ENCODE data around the gene DMRTB1.

Gene DMRTB1

GRCh38 chr1:53465023-53465957 is 6.1 kb downstream of the DMRTB1 start:
- DNase-seq = no peak

GRCh38 chr1:53467391-53467790 is 8.2 kb downstream of the DMRTB1 start:
- DNase-seq = no peak

GRCh38 chr1:53468374-53468773 is 9.2 kb downstream of the DMRTB1 start:
- DNase-seq = no peak

GRCh38 chr1:53469373-53469772 is 10.2 kb downstream of the DMRTB1 start:
- no peak for DNase-seq

DNA sequence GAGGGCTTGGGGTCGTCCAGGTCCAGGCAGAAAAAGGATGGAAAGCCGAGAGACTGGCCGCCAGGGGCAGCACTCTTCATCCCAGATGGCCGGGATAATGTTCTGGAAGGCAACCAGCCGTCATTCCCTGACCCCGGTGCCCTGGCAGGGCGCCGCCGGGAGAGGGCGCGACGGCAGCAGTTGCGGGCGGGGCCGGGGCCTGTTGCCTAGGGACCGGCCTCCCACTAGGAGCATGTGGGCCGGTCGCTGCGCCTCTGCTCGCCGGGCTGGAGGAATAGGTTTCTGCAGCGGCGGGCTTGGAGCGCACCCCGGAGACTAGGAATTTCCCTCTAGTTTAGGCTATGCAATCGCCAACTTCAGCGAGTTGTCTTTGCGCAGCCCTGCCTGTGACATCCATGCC is 11.0 kb downstream of the DMRTB1 start:
- no peak for DNase-seq

- no peak for DNase-seq
Observed at GRCh38 chr1:53470584-53470983, 11.4 kb downstream of the DMRTB1 start.

DNA sequence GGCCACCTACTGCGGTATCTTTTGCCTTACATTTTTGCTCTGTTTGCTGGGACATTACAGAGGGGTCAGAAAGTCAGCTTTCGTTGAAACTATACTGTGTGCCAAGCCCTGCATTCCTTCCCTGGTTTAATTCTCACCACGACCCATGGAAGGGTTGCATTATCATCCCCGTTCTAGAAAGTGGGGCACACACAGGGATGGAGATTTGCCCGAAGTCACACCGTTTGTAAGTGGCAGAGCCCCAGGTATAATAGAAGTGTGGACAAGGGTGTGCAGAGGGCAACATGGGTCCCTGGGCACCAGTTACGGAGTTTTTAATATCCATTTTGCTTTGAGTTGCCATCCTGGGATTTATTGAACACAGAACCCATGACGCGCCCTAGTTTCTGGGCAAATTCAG is 11.8 kb downstream of the DMRTB1 start:
- no peak for DNase-seq

DNA sequence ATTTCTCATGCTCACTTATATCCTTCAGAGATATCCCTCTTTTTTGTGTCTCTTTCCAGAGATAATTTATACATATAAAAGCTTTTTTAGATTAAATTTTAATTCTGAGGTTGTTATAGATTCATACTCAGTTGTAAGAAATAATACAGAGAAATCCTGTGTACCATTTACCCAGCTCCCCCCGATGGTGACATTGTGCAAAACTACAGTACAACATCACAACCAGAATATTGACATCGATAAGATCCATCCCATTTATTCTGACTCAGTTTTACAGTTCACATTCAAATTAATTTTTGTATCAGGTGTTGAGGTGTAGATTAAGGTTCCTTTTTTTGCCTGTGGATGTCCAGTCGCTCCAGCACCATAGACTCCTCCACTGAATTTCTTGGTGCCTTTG is 14.3 kb downstream of the DMRTB1 start:
- DNase-seq = peak; percentile 14

- DNase-seq = no peak
Observed at GRCh38 chr1:53475664-53476063, 16.5 kb downstream of the DMRTB1 start.

GRCh38 chr1:53476579-53476978 is 17.4 kb downstream of the DMRTB1 start:
- no peak for DNase-seq

DNA sequence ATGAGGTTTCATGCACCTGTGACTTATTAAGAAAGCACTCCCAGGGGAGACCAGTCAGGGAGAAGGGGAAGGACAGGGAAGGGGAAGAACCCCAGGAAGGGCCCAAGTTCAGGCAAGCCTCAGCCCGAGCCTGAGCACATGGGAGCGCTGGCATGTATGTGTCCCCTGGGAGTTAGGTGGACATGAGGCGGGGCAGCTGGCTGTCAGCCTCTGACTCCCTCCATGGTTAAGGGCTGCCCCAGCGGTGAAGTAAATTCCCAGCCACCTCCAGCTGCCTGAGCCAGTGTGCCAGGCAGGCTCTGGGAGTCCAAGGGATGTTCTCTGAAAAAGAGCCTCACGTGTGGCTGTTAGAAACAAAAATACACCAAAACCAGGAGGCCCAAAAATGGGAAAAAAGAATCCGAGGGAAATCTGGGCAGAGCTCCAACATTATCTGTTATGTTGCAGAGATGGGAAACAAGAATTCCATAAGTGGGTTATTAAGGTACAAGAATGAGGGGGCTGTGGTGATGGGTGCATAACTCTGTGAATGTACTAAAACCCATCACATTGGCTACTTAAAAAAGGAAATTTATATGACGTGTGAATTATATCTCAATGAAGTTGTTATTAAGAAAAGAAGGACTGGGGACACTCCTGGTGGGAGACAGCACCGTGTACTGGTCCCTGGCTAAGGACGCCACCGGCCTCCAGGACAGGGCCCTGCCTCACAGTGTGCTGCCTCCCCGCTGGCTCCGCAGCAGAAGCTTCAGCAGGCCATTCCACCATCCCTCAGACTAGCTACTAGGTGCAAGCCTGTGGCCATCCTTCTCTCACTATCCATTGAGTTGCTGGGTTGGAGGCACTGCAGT is 18.7 kb downstream of the DMRTB1 start:
- no peak for DNase-seq

- no peak for DNase-seq
Observed at GRCh38 chr1:53478502-53478818, 19.3 kb downstream of the DMRTB1 start.

DNA sequence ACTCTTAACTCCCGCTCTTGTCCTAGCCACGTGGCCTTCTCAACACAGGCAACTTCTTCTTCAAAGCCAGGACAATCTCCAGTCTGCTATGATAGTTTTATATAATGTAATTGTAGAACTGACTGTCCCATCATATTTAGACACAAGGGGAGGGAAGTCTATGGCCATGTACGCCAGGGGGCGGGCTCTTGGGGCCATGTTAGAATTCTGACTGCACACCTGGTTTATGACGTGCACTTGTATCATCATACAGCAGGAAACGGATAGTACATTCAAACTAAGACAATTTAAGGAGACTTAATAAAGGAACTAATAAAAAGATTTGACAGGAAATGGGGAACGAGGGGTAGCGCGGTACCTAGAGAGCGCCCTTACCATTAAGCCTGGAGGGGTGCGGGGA is 21.5 kb downstream of the DMRTB1 start:
- no peak for DNase-seq

DNA sequence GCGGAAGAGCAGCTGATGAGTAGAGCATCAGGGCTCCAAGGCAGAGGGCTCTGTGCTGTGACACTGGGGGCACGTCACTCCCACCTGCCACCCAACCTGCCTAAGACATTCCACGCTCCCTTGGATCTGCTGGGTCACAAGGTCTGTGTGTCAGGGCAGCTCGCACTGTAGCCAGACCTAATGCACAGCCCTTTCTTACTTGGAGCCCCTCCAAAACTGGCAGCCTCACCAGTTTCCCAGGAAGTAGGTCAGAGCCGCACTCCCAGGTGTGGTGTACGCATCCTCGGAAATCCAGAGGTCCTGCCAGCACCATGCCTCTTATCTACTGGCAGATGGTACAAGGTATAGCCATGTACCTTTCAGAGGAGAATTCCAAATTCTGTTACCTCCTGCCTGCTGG is 22.3 kb downstream of the DMRTB1 start:
- no peak for DNase-seq

DNA sequence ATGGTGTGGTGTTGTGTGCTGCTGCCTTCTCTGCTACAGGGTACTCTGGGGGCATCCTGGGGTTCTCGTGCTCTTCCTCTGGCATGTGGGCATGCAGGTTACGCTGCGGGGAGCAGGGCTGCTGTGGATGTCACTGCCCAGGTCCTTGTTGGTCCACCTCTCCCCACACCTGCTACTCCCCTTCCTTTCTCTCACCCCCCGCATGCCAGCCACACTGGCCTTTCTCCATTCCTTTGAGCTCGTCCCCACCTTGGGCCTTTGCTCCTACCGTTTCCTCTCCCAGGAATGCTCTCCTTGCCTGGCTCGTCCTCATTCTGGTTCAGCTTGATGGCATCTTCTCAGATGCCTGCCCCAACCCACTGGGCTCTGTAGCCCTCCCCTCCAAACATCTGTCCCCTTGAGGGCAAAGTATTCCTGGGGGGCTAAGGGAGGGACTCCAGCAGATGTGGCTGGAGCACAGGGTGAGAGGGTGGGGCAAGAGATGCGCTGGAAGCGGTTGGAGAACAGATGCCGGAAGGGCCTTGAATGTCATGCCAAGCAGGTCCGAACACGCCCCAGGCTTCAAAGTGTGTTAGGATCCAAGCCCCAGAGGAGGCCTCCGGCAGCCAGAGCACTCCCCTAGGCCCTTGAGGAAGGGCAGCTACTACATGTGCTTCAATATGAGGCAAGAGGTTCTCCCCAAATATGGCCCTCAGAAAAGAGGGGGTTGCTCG is 23.4 kb downstream of the DMRTB1 start:
- no peak for DNase-seq

DNA sequence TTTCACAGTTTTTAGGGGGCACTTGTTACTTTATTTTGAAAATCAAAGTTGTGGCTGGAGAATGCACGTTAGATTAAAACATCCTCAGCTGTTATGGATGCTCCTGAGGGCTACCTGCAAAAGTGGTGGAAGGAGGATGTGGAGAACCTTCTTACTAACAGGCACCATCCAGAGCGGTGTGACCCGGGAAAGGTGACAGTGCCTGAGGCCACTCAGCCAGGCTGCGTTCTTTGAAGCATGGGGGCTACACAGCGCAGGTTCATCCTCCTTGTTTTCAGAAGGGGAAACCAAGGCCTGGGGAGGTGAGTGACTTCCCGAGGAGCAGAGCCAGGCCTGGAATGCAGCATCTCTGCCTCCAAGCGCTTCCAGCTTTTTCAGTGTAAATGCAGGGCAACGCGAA is 24.0 kb downstream of the DMRTB1 start:
- no peak for DNase-seq

DNA sequence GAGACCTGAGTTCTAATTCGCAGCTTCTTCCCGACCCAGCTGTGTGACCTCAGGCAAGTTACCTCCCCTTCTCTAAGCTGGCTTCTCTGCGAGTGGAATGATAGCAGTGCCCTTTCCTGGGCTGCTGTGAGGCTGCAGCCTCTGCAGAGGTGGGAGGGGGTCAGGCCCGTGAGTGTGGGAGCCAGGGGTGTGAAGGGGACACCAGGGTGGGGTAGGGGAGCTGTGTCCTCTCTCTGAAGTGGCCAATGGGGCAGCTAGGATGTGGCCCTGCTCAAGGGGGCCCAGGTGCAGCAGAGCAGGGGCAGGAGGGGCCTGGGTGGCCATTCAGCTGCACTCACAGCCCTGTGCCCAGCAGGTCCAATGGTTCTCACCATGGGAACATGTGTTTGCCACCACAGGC is 24.5 kb downstream of the DMRTB1 start:
- DNase-seq = no peak

DNA sequence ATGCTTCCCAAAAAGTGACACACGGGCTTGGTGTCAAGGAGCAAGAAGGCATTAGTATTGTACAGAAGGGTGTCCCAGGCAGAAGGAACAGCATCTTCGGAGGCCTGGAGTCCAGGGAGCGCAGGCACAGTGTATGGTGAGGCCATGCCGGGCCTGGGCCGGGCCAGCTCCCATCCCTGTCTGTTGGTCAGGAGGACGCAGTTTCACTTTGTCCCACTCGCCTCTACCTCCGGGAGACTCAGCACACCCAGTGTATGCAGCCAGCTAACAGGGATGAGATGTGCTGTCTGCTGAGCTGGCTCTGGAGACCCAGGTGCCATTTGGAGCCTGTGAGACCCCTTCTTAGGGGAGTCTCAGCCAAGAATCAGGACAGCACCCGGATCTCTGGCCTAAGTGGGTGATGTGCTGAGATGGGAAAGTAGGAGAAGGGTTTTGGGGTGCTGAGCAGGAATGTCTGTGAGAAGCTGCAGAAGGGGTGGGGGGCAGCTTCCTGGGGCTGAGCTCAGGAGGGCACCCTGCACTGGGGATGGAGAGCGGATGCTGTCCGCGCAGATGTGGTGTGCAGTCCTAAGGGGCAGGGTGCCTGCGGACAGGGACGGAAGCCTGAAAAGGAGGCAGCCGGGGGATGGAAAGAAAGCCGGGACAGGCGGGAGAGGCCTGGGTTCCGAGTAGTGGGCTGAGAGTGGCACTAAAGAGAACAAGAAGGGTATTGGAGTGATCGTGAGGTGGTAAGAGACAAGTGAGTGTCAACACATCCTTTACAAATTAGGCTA is 25.7 kb downstream of the DMRTB1 start:
- DNase-seq = no peak

DNA sequence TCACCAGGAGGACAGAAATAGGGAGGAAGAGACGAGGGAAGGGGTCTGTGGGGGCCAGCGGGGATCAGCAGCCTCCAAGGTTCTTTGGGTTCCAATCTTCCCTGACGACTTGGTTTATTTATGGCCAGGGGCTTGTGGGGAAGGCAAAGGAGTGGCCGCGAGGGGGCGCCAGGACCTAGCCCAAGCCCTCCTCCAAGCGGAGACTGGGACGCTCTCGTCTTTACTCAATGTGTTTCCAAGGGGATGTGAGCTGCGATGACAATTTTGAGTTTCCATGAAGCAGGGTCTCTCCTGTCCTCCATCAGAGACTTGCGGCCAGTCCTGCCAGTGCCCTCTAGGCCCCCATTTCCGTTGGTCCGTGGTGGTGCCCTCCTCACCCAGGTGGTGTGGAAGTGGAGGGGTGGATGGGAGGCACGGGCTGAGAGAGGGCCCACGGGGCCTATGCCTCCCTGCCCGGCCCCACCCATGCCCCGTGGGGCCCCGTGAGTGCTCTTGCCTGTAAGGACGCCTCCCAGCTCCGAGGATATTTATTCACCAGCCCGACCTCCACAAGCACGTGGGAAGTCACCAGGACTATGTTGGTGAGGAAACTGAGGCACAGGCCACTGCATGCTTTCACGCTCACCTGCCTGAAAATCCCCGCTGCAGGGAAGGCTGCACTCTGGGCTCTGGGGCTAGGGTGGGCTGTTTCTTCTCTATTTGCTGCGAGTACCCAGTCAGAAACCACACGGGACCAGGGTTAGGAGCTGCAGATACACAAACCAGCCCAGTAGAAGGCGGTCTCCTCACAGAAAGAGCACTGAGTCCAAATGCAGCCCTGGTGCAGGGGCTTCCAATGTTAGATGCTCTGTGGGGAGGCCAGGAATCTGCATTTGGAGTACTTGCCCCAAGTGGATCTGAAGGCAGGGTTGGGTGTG is 26.5 kb downstream of the DMRTB1 start:
- DNase-seq = peak; percentile 76

- no peak for DNase-seq
Observed at GRCh38 chr1:53486395-53487026, 27.3 kb downstream of the DMRTB1 start.

DNA sequence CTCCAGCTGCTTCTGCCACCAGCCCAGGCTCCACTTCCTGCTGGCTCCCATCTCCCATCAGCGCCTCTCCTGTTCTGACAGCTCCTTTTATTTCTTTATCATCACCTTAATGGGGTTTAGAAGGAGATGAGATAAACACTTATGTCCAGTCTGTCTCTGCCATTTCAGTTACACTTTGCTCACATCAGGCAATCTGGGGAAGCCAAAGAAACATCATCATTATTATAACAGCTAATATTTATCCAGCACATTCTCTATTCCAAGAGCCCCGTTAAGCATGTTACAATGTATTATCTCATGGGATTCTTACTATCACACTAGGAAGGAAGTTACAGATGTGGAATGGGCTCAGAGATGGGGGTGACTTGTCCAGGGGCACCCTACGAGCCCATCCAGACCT is 31.2 kb downstream of the DMRTB1 start:
- DNase-seq = no peak

All from NCI-H1105 treated with DMSO at 0.1 percent for 48 hours (cell line).